ENCODE data around the gene ZNF335. TPM values are rescaled to one million over a fixed set of nuclear protein-coding genes. Genes with fewer than 3 reads are reported as not detected.
"Not testable (repeated sequence)": the region's sequence is repeated elsewhere in the genome, so short reads cannot be mapped to it uniquely, and the experiment has no call there.

ZNF335 gene
- total RNA-seq, 1 experiment from 2014 or later = 26.9 TPM

- Mint-ChIP-seq H3K27ac (ENCODE audit: low read depth, unreplicated experiment) (peak overlapping the region; percentile 57), H3K36me3 (ENCODE audit: insufficient read depth, unreplicated experiment) (no peaks in the 10 kb centered on the region), H3K4me1 (ENCODE audit: insufficient read depth, unreplicated experiment) (peaks cover 25% of the 10 kb centered on the region), H3K4me3 (ENCODE audit: unreplicated experiment) (peak overlapping the region; percentile 33), H3K9me3 (ENCODE audit: unreplicated experiment) (no peaks in the 10 kb centered on the region), H3K27me3 (ENCODE audit: insufficient read depth, unreplicated experiment) (no peaks in the 10 kb centered on the region)
- DNase-seq (ENCODE audit: unreplicated experiment) = peak; percentile 97
- intact Hi-C loops (cut with micrococcal nuclease) = loop anchor here (1.0 kb wide), 1 partner anchor 21 kb away; the partner anchor contains the start of gene ZNF335
- ChIA-PET CTCF (interaction anchor here (0.6 to 11.0 kb wide), 10 partner anchors 12 to 1276 kb away, joined by 3 to 200 read pairs (median 4); partner anchors contain the start of gene ZNF335), POLR2A (interaction anchor here (0.7 to 8.1 kb wide), 10 partner anchors 20 to 959 kb away, joined by 3 to 81 read pairs (median 3); partner anchors contain the start of gene ZNF335)
- BruUV-seq (replicated peaks) = no TSS peak
- TF ChIP-seq CTCF (IDR thresholded peaks at IDR 0.05; ENCODE audit: unreplicated experiment) = no peak
Observed at GRCh38 chr20:45993197-45993951, 21.4 kb upstream of the ZNF335 start.

GRCh38 chr20:45991616-45992015 lies 19.6 kb upstream of the ZNF335 start:
- CTCF ChIA-PET = interaction anchor here (11.0 to 12.1 kb wide), 2 partner anchors 18 to 22 kb away, joined by 146 to 200 read pairs; partner anchors contain the start of gene ZNF335
- no peaks in the 10 kb centered on the region for H3K36me3 Mint-ChIP-seq (ENCODE audit: insufficient read depth, unreplicated experiment)
- H3K9me3 Mint-ChIP-seq (ENCODE audit: unreplicated experiment) = no peaks in the 10 kb centered on the region
- no peak for DNase-seq (ENCODE audit: unreplicated experiment)
- peaks cover 25% of the 10 kb centered on the region for H3K4me1 Mint-ChIP-seq (ENCODE audit: insufficient read depth, unreplicated experiment)
- no peak overlapping the region for H3K27ac Mint-ChIP-seq (ENCODE audit: low read depth, unreplicated experiment)
- no peaks in the 10 kb centered on the region for H3K27me3 Mint-ChIP-seq (ENCODE audit: insufficient read depth, unreplicated experiment)
- intact Hi-C loops (cut with micrococcal nuclease) = no loop called here
- H3K4me3 Mint-ChIP-seq (ENCODE audit: unreplicated experiment) = no peak overlapping the region
- no peak for TF ChIP-seq CTCF (IDR thresholded peaks at IDR 0.05; ENCODE audit: unreplicated experiment)
- POLR2A ChIA-PET = interaction anchor here (1.7 to 8.1 kb wide), 2 partner anchors 20 to 57 kb away, joined by 4 to 81 read pairs; partner anchors contain the start of genes PCIF1 and ZNF335
- no TSS peak for BruUV-seq (replicated peaks)

DNA sequence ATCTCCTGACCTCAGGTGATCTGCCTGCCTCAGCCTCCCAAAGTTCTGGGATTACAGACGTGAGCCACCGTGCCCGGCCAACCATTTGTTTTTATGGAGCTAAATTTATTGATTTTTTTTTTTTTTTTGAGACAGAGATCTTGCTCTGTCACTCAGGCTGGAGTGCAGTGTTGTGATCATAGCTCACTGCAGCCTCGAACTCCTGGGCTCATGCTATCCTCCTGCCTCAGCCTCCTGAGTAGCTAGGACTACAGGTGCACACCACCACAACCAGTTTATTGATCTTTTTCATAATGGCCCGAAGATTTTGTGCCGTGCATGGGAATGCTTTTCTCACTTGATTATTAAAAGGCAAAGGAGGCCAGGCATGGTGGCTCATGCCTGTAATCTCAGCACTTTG lies 16.8 kb upstream of the ZNF335 start:
- H3K9me3 Mint-ChIP-seq (ENCODE audit: unreplicated experiment); H3K36me3 Mint-ChIP-seq (ENCODE audit: insufficient read depth, unreplicated experiment); DNase-seq (ENCODE audit: unreplicated experiment); H3K27ac Mint-ChIP-seq (ENCODE audit: low read depth, unreplicated experiment); H3K27me3 Mint-ChIP-seq (ENCODE audit: insufficient read depth, unreplicated experiment); BruUV-seq (replicated peaks); H3K4me3 Mint-ChIP-seq (ENCODE audit: unreplicated experiment): not testable (repeated sequence)
- intact Hi-C loops (cut with micrococcal nuclease) = loop anchor here (5.0 kb wide), 1 partner anchor 98 kb away; the partner anchor contains the start of gene NCOA5
- CTCF ChIA-PET = interaction anchor here (1.0 to 12.1 kb wide), 7 partner anchors 16 to 423 kb away, joined by 3 to 200 read pairs (median 7); partner anchors contain the start of gene ZNF335
- H3K4me1 Mint-ChIP-seq (ENCODE audit: insufficient read depth, unreplicated experiment) = peaks cover 11% of the 10 kb centered on the region
- POLR2A ChIA-PET = interaction anchor here (0.7 to 8.1 kb wide), 4 partner anchors 18 to 100 kb away, joined by 3 to 81 read pairs (median 8); partner anchors contain the start of gene ZNF335

DNA sequence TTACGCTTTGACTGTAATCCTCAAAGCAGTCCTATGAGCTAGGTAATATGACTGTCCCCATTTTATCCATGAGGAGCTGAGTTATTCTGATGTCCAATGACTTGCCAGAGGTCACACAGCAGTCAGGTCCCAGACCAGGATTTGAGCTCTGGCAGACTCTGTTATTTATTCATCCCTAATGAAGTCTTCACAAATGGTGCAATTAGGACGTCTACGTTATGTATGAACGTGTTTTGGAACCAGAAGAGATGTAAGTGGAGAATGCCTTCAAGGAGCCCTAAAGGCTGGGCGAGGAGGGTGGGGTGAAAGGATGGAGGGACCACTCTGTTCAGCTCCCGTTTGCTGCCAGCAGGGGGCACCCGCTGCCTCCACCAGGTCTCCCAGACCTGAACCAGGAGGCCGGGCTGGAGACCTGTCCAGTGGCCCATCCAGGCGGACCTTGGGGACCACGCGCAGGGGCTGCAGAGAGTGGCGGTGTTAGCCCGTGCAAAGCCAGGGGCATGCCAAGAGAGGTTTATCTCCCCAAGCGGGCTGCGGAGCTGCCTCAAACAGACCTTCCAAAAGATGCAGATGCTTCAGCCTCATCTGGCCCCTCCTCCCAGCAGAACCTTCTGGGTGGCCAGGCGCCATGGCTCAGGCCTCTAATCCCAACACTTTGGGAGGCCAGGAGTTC lies 15.2 kb upstream of the ZNF335 start:
- TF ChIP-seq CTCF (IDR thresholded peaks at IDR 0.05; ENCODE audit: unreplicated experiment) = peak; percentile 88
- intact Hi-C loops (cut with micrococcal nuclease) = loop anchor here (1.0 to 5.0 kb wide), 2 partner anchors 27 to 100 kb away; partner anchors contain the start of gene NCOA5
- H3K9me3 Mint-ChIP-seq (ENCODE audit: unreplicated experiment) = no peaks in the 10 kb centered on the region
- POLR2A ChIA-PET = interaction anchor here (0.8 to 8.1 kb wide), 7 partner anchors 10 to 101 kb away, joined by 3 to 81 read pairs (median 4); partner anchors contain the start of gene ZNF335
- no peak overlapping the region for H3K4me3 Mint-ChIP-seq (ENCODE audit: unreplicated experiment)
- DNase-seq (ENCODE audit: unreplicated experiment) = peak; percentile 73
- no TSS peak for BruUV-seq (replicated peaks)
- H3K36me3 Mint-ChIP-seq (ENCODE audit: insufficient read depth, unreplicated experiment) = no peaks in the 10 kb centered on the region
- H3K27me3 Mint-ChIP-seq (ENCODE audit: insufficient read depth, unreplicated experiment) = no peaks in the 10 kb centered on the region
- CTCF ChIA-PET = interaction anchor here (0.6 to 12.1 kb wide), 50 partner anchors 8 to 1349 kb away, joined by 3 to 200 read pairs (median 4); partner anchors contain the start of genes PCIF1 and ZNF335
- H3K4me1 Mint-ChIP-seq (ENCODE audit: insufficient read depth, unreplicated experiment) = no peaks in the 10 kb centered on the region
- no peak overlapping the region for H3K27ac Mint-ChIP-seq (ENCODE audit: low read depth, unreplicated experiment)
